ENCODE measurements around the gene POLA2.
"Not testable (repeated sequence)": the region's sequence is repeated elsewhere in the genome, so short reads cannot be mapped to it uniquely, and the experiment has no call there.

The POLA2 gene

GRCh38 chr11:65310215-65310614 lies 48.5 kb downstream of the POLA2 start:
- no peak for DNase-seq

- peak; percentile 42 for DNase-seq
Observed at GRCh38 chr11:65310736-65311135, 49.0 kb downstream of the POLA2 start.

- DNase-seq, result peak; percentile 60
Observed at GRCh38 chr11:65311170-65311678, 49.5 kb downstream of the POLA2 start.

GRCh38 chr11:65314501-65315203 lies 52.9 kb downstream of the POLA2 start, which contains the start of gene CDC42EP2:
Gene CDC42EP2, plus strand, starts transcription at chr11:65314866. Its CDS starts 6,033 bp downstream, at chr11:65320899.
- DNase-seq, result peak; percentile 87

- DNase-seq, result peak; percentile 76
Observed at GRCh38 chr11:65315204-65315865, 53.6 kb downstream of the POLA2 start.

GRCh38 chr11:65315866-65316226 lies 54.1 kb downstream of the POLA2 start:
- no peak for DNase-seq

- peak; percentile 94 for DNase-seq
Observed at GRCh38 chr11:65316227-65317024, 54.7 kb downstream of the POLA2 start.

- DNase-seq, result peak; percentile 79
Observed at GRCh38 chr11:65317025-65317786, 55.4 kb downstream of the POLA2 start.

GRCh38 chr11:65320386-65321075 lies 58.8 kb downstream of the POLA2 start:
- DNase-seq, result no peak

- DNase-seq, result no peak
Observed at GRCh38 chr11:65321076-65321475, 59.3 kb downstream of the POLA2 start.

GRCh38 chr11:65321828-65322485 lies 60.2 kb downstream of the POLA2 start:
- DNase-seq, result no peak

GRCh38 chr11:65323813-65324212 lies 62.1 kb downstream of the POLA2 start:
- no peak for DNase-seq

- DNase-seq, result no peak
Observed at GRCh38 chr11:65325435-65325834, 63.7 kb downstream of the POLA2 start.

- DNase-seq, result no peak
Observed at GRCh38 chr11:65327021-65327420, 65.3 kb downstream of the POLA2 start.

GRCh38 chr11:65329478-65329877 lies 67.7 kb downstream of the POLA2 start:
- DNase-seq, result no peak

GRCh38 chr11:65329944-65330403 lies 68.2 kb downstream of the POLA2 start:
- DNase-seq, result peak; percentile 90

- no peak for DNase-seq
Observed at GRCh38 chr11:65330544-65330943, 68.8 kb downstream of the POLA2 start.

GRCh38 chr11:65332591-65332990 lies 70.8 kb downstream of the POLA2 start:
- not testable (repeated sequence) for DNase-seq

GRCh38 chr11:65334696-65335295 lies 73.0 kb downstream of the POLA2 start:
- no peak for DNase-seq

GRCh38 chr11:65338676-65339075 lies 76.9 kb downstream of the POLA2 start:
- no peak for DNase-seq

- DNase-seq, result no peak
Observed at GRCh38 chr11:65340226-65340625, 78.5 kb downstream of the POLA2 start.
